ENCODE measurements around the gene SUN1.

The SUN1 gene

DNA sequence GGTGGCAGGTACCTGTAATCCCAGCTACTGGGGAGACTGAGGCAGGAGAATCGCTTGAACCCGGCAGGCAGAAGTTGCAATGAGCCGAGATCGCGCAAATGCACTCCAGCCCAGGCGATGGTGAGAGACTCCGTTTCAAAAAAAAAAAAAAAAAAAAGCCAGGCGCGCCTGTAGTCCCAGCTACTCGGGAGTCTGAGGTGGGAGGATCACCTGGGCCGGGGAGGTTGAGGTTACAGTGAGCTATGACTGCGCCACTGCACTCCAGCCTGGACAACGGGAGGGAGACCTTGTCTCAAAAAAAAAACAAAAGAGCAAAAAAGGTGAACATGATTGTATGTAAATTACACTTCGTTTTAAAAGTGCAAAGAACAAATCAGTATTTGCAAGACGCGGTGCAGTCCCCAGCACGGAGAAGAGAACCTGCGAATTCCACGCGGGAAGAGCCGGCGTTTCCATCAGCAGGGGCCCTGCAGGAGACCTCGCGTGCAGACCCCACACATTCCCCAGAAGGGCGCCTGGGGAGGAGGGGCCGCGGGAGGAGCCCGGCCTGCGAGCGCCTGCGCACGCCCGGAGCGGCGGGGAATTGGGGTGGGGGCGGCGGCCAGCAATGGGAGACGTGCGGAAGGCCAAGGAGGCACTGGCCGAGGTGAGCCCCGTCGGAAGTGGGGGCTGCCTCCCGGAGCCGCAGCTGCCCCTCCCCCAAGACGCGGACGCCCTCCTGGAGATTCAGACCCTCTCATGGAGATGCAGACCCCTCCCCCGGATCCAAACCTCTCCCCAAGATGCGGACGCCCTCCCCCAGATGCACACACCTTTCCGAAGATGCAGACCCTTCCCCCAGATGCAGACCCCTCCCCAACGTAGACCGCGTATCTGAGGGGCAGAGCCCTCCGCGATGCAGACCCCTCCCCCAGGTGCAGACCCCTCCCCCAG is 16.7 kb upstream of the SUN1 start:
- DNase-seq = no peak

DNA sequence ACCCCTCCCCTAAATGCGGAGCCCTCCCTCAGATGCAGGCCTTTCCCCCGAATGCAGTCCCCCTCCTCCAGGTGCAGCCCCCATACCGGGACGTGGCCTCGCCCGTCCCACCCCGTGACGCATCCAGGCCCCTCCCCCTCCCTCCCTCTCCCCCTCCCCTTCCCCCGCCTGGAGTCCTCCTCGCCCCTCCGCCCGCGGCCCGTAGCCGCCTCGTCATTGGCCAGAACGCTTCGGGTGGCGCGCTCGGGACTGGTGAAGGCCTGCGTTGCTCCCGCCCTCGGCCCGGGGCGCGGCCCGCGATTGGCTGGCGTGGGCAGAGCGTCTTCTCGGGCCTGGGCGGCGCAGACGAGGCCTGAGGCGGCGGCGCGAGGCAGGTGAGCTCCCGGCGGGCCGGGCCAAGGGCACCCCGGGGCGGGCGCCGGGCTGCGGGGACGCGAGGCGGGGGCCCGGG is 16.0 kb upstream of the SUN1 start:
- DNase-seq = peak; percentile 95

DNA sequence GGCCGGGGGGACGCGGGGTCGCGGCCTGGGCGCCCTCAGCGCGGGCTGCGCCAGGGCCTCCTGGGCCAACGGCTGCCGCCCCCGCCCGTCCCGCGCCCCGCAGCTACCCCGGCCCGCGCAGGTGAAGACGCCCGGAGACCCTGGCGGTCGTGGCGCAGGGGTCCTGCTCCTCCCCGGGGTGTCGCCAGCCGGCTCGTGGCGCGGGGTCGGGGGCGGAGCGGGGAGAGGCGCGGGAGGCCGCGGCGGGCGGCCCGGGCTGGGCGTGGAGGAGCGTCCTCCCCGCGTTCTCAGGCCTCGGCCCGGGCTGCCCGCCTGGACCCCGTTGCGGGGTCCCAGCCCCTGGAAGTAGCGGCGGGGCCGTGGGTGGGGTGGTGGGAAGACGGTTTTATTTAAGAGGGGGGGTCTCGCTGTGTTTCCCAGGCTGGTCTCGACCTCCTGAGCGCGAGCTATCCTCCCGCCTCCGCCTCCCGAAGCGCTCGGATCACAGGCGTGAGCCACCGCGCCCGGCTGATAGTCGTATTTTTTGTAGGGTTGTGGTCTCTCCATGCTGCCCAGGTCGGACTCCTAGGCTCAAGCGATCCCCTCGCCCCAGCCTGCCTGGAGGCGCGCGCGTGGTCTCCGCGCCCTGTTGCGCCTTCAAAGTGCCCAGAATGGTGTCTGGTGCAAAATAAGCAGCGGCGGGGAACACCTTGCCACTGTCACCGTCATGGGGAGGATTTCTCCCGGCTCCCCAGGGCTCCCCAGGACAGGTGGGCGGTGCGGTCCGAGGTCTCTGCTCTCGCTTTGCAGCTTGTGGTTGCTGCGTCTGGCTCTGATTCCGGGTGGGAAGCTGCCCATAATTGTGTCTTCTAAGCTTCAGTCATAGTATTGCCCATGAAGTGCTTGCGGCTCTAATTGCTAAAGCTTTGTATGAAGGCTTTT is 15.3 kb upstream of the SUN1 start:
- DNase-seq = no peak

DNA sequence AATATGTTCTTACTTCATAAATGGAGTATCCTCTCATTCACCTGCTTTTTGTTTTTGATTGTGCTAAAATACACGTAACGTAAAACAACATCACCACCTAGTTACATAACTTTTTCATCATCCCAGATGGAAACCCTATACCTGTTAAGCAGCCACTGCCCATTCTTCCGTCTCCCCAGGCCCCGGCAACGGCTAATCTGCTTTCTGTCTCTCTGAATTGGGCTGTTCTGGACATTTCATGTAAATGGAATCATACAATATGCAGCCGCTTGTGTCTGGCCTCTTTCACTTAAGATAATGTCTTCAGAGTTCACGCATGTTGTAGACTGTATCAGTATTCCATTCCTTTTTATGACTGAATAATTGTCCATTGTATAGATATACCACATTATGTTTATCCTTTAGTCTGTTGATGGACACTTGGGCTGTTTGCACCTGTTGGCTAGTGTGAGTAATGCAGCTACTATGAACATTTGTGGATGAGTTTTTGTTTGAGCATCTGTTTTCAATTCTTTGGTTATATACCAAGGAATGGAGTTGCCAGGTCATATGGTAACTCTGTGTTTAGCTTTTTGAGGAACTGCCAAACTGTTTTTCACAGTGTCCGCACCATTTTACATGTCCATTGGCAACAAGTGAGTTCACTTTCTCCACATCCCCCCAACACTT is 14.1 kb upstream of the SUN1 start:
- no peak for DNase-seq

DNA sequence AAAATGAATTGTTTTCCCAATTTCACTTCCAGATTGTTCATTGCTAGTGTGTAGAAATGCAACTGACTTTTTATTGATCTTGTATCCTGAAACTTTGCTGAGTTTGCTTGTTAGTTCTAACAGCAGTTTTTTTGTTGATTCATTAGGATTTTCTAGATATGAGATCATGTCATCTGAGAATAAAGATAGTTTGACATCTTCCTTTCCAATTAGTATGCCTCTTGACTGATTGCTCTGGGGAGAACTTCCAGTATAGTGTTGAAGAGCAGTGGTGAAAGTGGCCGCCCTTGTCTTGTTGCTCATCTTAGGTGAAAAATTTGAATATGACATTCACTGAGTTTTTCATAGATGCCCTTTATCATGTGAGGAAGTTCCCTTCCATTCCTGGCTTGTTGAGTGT is 11.9 kb upstream of the SUN1 start:
- no peak for DNase-seq

DNA sequence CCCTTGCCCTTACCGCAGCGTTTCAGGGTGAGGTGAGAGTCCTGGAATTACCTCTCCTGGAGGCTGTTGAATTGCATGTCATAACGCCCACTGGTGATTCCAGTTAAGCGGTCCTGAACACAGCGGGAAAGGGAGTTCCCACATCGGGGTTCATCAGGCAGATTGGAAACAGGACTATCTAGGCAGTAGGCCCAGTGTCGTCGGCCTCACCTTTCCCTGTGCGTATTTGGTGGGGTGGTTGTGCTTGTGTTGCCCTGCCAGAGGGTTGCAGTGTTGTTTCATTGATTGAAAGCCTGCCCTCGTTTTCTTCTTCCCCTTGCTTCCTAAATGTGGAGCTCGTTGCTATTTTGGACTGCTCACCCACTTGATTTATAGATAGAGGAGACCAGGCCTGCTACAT is 10.6 kb upstream of the SUN1 start:
- DNase-seq = no peak

DNA sequence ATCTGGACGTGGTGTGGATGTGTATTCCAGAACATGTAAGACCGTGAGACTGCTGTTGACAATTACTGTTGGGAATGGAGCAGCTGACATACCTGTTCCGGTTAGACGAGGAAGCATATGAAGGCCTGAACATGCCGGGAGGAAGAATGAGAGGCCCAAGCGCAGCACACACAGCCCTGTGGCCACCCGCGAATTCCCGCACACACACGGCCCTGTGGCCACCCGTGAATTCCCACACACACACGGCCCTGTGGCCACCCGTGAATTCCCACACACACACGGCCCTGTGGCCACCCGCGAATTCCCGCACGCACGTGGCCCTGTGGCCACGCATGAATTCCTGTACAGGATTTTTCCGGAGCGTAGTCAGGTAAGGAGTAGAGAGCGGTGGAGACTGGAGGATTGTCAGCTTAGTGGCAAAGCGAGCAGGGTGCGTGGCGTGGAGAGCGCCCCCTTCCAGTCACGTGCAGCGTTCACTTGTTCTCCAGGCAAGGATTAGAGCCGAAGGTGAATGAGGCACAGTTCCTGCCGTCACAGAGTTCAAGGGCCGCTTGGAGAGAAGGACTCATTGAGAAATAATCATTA is 9.5 kb upstream of the SUN1 start:
- no peak for DNase-seq

DNA sequence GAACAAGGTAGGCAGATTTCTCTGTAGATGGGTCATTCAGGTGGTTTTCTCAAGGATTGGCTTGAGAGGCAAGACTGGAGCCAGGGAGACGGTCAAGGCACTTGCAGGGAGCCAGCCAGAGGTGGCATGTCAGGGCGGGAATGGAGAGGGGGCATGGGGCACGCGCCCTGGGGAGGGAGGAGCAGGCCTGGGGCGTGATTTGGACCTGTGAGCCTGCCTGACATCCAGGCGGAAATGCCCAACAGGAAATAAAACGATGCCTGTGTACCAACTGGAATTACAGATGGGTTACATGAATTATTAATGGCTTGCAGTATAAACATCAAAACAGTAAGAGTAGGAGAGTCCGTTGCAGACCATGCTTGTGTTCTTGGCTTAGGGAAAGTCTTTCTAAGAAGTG is 8.6 kb upstream of the SUN1 start:
- DNase-seq = no peak

DNA sequence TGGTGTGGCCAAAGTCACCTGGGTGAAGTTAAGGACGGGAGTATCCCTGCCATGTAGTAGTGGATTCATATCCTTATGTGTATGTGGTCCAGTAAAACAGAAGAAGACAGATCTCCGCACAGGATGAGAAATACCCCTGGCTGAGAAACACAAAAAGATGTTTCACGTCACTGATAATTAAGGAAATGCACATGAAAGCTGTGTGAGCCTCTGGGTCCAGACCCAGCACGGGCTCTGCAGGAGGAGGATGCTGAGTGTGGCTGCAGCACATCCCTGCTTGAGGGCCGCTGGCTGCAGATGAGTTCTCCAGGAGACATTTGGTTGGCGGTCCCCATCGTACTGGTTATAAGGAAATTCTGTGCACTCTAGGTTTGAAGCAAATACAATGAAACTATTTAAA is 8.2 kb upstream of the SUN1 start:
- no peak for DNase-seq

DNA sequence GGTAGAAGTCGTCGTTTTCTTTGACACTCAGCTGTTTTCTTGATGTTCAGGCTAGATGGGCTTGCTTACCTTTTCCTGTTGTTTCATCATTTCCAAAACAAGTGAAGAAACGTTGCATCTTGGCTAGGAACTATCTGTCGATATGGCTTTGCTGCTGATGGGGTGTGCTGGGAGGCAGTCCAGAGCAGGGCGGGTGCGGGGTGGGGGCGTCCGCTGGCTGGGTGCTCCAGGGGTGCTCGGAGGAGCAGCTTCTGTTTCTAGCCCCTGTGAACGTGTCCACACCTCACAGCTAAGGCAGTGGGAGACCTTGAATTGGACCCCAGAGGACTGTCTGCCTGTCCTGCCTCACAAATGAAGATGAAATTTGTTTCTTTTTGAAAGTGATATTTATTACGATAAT is 7.6 kb upstream of the SUN1 start:
- no peak for DNase-seq

DNA sequence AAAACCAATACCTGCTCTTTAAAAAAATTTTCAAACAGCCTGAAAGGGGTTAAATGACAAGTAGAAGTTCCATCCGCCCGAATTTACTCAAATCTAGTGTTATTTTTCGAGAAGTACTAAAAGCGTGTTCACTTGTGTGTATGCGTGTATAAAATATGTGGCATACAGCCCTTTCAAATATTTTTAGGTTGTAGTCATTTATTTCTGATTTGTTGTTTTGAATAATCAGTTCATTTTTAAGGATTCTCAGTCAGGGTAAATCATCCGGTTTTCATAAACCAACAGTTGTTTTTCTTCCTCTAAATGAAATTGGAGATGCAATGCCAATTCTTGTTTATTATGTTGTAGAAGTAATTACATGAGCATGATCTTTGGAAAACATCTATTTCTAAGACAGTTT is 6.9 kb upstream of the SUN1 start:
- no peak for DNase-seq

DNA sequence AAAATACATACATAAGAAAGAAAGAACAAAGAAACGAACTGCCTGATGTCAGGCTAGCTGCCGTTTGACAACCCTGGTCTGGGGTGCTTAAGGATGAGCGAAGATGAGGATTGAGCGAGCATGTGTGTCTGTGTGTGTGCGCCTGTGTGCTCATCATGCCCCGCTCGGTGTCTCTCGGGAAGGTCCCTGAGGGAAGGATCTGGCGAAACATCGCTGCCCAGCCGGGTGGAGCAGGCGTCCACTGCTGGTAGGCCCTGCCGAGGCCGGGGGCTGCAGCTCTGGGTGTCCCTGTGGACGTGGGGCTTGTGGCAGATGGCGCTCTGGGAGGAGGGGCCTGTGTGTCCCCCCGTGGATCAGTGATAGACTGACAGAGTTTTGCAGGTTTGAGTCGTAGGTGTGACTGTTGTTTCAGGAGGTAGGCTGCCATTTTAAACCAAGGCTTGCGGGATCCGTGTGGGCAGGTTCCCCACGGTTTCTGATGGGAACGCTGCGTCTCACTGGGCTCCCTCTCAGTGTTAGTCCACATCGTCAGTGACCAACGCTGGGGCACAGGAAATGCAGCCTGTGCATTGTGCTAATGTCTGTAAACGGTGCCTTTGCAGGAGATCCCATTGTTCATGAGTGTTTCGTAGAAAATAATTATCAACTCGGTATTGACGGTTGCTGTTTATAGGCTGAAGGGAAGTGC is 5.9 kb upstream of the SUN1 start:
- no peak for DNase-seq

DNA sequence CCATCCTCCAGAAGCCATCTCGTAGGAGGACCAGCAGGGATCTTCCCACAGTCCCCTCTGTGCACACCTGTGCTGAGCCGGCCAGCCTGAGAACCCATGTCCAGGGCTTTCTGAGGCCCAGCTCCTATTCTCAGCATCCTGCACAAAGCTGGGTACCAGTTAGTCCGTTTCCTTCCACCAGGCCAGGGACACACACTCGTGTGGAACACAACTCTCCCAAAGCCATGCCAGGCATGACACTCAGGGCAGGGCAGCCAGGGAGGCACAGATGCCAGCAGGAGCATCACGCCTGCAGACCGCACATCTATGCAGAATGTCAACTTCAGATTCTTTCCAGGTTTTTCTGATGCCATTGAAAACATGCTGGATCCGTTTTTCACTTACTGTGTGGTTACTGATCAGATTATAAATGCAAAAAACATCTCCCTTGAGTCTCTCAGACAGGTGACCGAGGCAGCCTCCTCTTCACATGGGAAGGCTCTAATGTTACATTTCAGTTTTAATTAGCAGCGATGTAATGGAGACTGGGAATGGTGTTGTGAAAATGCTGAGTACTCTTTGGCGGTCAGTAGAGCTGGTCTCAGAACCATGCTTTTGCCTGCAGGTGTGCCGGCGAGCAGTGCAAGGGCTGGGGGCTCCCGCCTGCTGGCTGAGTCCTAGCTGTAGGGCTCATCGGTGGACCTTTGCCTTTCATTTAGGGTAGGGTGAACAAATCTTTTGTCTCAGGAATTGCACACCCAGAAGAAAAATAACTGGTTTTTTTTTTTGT is 3.3 kb upstream of the SUN1 start:
- DNase-seq = no peak

DNA sequence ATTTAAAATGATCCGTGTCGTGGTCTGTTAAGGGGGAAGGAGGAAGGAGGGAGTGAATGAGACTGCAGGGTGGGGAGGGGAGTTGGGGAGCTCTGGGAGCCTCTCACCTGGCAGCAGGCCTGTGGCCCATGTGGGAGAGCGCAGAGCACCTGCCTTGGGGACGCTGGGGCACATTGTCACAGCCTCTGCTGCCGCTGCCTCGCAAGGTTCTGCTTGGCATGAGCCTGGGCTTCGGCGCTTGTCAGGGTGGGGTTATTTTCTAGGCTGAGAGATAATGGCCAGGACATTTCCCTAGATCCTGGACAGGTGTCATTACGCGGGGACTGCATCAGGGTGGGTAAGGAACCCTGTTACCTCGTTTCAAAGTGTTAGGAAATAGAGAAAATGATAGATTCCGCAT is 2.2 kb upstream of the SUN1 start:
- DNase-seq = no peak

DNA sequence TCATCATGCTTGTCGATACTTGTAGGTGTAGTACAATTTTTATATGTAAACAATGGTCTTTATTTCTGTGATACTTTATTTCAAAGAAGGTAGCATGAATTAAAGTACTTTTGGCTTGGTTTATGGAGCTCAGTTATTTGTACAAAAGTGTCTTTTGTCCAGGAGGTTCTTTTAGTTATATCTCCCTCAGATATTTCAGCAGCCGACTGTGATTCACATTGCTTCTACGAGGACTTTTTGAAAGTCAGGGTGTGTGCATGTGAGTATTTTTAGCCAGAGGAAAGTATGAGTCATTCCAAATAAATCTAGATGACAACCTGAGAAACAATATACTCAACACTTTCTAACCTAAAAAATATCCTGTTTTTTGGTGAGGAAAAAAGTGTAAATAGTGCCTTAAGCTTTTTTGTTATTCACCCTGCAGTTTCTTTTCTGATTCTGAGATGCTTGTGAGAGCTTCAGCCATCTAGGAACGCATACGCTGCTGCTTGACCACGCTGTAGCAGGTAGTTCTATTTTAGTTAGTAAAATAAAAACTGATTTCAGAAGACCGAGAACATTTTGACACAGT is 595 bp upstream of the SUN1 start:
- DNase-seq = no peak

DNA sequence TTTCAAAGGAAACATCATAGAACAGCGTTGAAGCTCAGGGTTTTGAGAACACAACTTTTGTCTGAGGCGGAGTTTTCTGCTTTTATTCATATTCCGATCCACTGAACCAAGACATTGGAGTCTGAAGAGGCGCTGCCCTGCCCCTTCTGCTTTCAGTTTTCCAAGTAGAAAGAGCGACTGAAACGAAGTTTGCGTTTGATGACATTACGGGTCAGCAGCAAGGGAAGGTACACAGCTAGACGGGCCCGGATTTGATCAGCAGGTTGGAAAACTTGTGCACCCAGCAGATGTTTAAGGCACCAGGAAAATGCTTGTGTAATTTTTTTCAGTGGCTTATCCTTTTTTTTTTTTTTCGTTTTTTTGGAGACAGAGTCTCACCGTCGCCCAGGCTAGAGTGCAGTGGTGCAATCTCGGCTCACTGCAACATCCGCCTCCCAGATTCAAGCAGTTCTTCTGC is 720 bp downstream of the SUN1 start:
- no peak for DNase-seq

DNA sequence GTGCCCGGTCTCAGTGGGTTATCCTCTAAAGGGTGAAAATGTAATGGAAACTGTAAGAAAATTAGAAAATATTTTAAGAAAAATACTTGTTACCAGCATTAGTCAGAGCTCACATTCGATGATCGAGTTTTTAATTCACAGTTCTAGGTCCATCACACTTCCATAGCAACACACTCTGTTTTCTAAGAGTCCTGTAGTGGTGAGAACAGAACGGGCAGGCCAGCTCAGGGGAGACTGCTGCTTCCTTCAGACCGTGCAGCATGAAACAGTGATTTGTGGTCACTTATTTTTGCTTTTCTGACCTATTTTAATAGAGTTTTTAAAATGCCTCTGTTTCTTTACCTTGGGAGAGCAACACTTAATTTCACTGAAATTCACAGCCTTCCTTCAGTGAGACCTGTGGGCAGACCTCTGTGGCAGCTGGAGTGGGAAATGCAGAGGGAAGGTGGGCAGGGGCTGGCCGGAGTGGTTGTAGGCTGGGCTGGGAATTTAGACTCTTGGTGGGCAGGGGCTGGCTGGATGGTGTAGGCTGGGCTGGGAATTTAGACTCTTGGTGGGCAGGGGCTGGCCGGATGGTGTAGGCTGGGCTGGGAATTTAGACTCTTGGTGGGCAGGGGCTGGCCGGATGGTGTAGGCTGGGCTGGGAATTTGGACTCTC is 1.5 kb downstream of the SUN1 start:
- no peak for DNase-seq

DNA sequence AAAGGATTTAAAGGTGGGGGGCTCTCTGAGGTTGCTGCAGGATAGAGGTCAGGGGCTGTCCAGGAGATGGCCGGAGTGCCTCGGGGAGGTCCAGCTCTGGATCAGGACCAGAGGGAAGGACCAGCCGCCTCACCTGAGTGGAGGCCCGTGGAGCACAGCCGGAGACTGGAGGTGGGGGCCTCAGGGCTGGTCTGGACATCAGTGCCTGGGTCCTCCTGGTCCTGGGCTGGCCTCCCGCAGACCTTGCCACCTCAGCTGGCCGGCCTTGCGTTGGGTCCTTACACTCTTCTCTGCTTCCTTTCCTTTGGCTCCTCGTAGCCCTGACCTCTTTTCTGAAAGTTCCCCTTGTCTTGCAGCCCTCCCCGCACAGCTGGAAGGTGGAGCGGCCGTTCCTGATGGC is 2.0 kb downstream of the SUN1 start:
- DNase-seq = no peak

DNA sequence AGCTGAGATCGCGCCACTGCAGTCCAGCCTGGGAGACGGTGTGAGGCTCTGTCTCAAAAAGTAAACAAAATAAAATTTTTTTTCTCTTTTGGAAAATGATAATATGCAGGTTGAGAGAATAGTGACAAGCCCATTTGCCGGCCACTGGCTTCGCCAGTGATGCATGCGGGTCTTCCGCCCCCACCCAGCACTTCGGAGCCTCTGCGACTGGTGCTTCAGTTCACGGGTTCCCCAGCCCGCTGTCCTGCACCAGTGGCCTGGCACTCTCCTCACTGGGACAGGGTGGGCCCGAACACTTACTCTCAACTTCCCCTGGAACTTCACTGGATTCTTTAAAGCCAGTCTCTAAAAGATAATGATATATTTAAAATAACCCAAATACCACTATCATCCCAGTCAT is 2.7 kb downstream of the SUN1 start:
- no peak for DNase-seq
